PFSK-1 (cell line): ENCODE results near the gene ETV1.

Experiments
- FOXP2 ChIP-seq: optimal IDR thresholded peaks from 2 replicates; pipeline ENCODE3; 2011; ENCODE audit warnings: borderline replicate concordance, control low read depth, inconsistent platforms; ENCODE audit not compliant: insufficient read depth; ENCODE audit errors: extremely low read length, extremely low read depth
- POLR2AphosphoS5 ChIP-seq: IDR thresholded peaks from 2 replicates; pipeline ENCODE4 v1.6.1; 2012; ENCODE audit warnings: low read depth, mild to moderate bottlenecking, control low read depth, low read length, moderate library complexity
- TAF1 ChIP-seq: IDR thresholded peaks from 2 replicates; pipeline ENCODE4 v1.6.1; 2012; ENCODE audit warnings: low read length, control low read depth, borderline replicate concordance; ENCODE audit not compliant: insufficient read depth
- TF ChIP-seq, protein P1 (sequence below), 2 experiments: IDR thresholded peaks; 2 replicates each; pipeline versions ENCODE4 v1.6.1 to v1.8.0; 2011 to 2012; ENCODE audit warnings: low read depth in 2 of 2, low read length in 2 of 2, control low read depth in 1 of 2, inconsistent platforms in 1 of 2, mild to moderate bottlenecking in 1 of 2, moderate library complexity in 1 of 2; ENCODE audit not compliant: insufficient read depth in 1 of 2

DNA sequence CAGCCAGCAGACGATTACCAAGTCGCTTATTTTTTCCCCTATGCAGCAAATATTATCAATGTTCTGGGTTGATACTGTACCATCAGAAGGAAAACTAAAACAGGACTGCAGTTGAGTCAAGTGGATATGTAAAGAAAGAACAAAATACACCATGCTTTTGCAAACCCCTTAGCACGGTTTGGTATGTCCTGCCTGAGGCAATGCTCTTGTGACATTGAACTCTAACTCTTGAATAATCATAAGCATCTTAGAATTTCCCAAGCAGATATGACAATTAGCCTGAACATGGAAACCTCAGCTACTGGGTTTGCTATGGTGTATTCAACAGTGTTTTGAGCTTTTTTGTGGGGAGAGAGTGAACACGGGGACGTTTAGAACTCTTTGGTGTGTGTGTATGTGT, 107.4 kb downstream of the ETV1 start:
- TF ChIP-seq TAF1 (no peak), POLR2AphosphoS5 (no peak), FOXP2 (no peak)
- TF ChIP-seq, protein P1, sequence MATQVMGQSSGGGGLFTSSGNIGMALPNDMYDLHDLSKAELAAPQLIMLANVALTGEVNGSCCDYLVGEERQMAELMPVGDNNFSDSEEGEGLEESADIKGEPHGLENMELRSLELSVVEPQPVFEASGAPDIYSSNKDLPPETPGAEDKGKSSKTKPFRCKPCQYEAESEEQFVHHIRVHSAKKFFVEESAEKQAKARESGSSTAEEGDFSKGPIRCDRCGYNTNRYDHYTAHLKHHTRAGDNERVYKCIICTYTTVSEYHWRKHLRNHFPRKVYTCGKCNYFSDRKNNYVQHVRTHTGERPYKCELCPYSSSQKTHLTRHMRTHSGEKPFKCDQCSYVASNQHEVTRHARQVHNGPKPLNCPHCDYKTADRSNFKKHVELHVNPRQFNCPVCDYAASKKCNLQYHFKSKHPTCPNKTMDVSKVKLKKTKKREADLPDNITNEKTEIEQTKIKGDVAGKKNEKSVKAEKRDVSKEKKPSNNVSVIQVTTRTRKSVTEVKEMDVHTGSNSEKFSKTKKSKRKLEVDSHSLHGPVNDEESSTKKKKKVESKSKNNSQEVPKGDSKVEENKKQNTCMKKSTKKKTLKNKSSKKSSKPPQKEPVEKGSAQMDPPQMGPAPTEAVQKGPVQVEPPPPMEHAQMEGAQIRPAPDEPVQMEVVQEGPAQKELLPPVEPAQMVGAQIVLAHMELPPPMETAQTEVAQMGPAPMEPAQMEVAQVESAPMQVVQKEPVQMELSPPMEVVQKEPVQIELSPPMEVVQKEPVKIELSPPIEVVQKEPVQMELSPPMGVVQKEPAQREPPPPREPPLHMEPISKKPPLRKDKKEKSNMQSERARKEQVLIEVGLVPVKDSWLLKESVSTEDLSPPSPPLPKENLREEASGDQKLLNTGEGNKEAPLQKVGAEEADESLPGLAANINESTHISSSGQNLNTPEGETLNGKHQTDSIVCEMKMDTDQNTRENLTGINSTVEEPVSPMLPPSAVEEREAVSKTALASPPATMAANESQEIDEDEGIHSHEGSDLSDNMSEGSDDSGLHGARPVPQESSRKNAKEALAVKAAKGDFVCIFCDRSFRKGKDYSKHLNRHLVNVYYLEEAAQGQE (IDR thresholded peaks at IDR 0.05; ENCODE audit: insufficient read depth in 1 of 2, low read depth in 2 of 2, low read length in 2 of 2), result no peak
